NCI-H146 treated with DMSO at 0.1 percent for 48 hours (cell line): ENCODE data around the gene TSPAN33.
"Not testable (repeated sequence)": the region's sequence is repeated elsewhere in the genome, so short reads cannot be mapped to it uniquely, and the experiment has no call there.

Source experiments
- DNase-seq: peaks from one replicate; lab custom pipeline; 2025; ENCODE audit not compliant: unreplicated experiment; lab: John Stamatoyannopoulos, UW

Gene TSPAN33

GRCh38 chr7:129144095-129144833, at the start of gene TSPAN33:
Gene TSPAN33, plus strand, starts transcription at chr7:129144707. Its CDS starts 274 bp downstream, at chr7:129144981.
- peak; percentile 70 for DNase-seq

- no peak for DNase-seq
Measured at GRCh38 chr7:129095258-129095657, 49.2 kb upstream of the TSPAN33 start.

- DNase-seq, result no peak
Measured at GRCh38 chr7:129098409-129099084, 46.0 kb upstream of the TSPAN33 start.

GRCh38 chr7:129100827-129101166, 43.7 kb upstream of the TSPAN33 start:
- DNase-seq, result no peak

GRCh38 chr7:129101746-129102145, 42.8 kb upstream of the TSPAN33 start:
- DNase-seq, result no peak

GRCh38 chr7:129103561-129104324, 40.8 kb upstream of the TSPAN33 start:
- DNase-seq, result no peak

GRCh38 chr7:129108581-129108980, 35.9 kb upstream of the TSPAN33 start:
- DNase-seq, result no peak

- peak; percentile 77 for DNase-seq
Measured at GRCh38 chr7:129110258-129110981, 34.1 kb upstream of the TSPAN33 start.

GRCh38 chr7:129110982-129111376, 33.5 kb upstream of the TSPAN33 start:
- DNase-seq, result no peak

- DNase-seq, result no peak
Measured at GRCh38 chr7:129115676-129116075, 28.8 kb upstream of the TSPAN33 start.

GRCh38 chr7:129118182-129118581, 26.3 kb upstream of the TSPAN33 start:
- DNase-seq, result no peak

- no peak for DNase-seq
Measured at GRCh38 chr7:129118976-129119375, 25.5 kb upstream of the TSPAN33 start.

GRCh38 chr7:129121501-129122077, 22.9 kb upstream of the TSPAN33 start:
- not testable (repeated sequence) for DNase-seq

- no peak for DNase-seq
Measured at GRCh38 chr7:129122078-129122750, 22.3 kb upstream of the TSPAN33 start.

GRCh38 chr7:129122751-129123509, 21.6 kb upstream of the TSPAN33 start:
- DNase-seq, result no peak

- no peak for DNase-seq
Measured at GRCh38 chr7:129123510-129123857, 21.0 kb upstream of the TSPAN33 start.

GRCh38 chr7:129126314-129126713, 18.2 kb upstream of the TSPAN33 start:
- DNase-seq, result no peak

- no peak for DNase-seq
Measured at GRCh38 chr7:129127154-129127553, 17.4 kb upstream of the TSPAN33 start.

- DNase-seq, result no peak
Measured at GRCh38 chr7:129127601-129128000, 16.9 kb upstream of the TSPAN33 start.
